H1 (cell line): ENCODE data around the gene OR7D4. TPM values are rescaled to one million over a fixed set of nuclear protein-coding genes. Genes with fewer than 3 reads are reported as not detected.

Source experiments
- CTCF ChIA-PET: fragments of 300-600 bp; sonication (Branson Sonifier 250); formaldehyde crosslinking; loops from one replicate; lab custom pipeline; 2021; ENCODE audit not compliant: partially characterized antibody; lab: Charles Lee
- POLR2A ChIA-PET: fragments of 300-600 bp; sonication (Branson Sonifier 250); formaldehyde crosslinking; loops from one replicate; lab custom pipeline; 2021; ENCODE audit warnings: inconsistent platforms; ENCODE audit not compliant: partially characterized antibody; lab: Charles Lee
- DNase-seq, 2 experiments: peaks; one replicate each; pipeline versions ENCODE4 v3.0.0 to v3.0.0-alpha.2; 2010 to 2022; ENCODE audit warnings: low spot score in 2 of 2, low read depth in 1 of 2, mixed read lengths in 1 of 2
- FAIRE-seq: peaks from 2 replicates; lab custom pipeline; 2011; peaks lifted over from hg19 to GRCh38; lab: Jason Lieb, UNC
- H2AFZ ChIP-seq: 2 replicates; pipeline ENCODE4 v1.8.1; 2012; ENCODE audit warnings: low read length, inconsistent platforms
- H2AK5ac ChIP-seq: 2 replicates; pipeline ENCODE4 v1.6.1; 2013; ENCODE audit warnings: low read depth, low read length
- H2BK120ac ChIP-seq: replicated peaks from 2 replicates; pipeline ENCODE3; 2013; ENCODE audit warnings: low read depth, low read length, inconsistent platforms
- H2BK12ac ChIP-seq: 2 replicates; pipeline ENCODE4 v1.6.1; 2013; ENCODE audit warnings: low read depth, low read length
- H2BK15ac ChIP-seq: 2 replicates; pipeline ENCODE4 v1.6.1; 2013; ENCODE audit warnings: low read length
- H2BK20ac ChIP-seq: 2 replicates; pipeline ENCODE4 v1.6.1; 2013; ENCODE audit warnings: low read length
- H2BK5ac ChIP-seq: 2 replicates; pipeline ENCODE4 v1.6.1; 2013; ENCODE audit warnings: low read depth, low read length
- H3K14ac ChIP-seq: 2 replicates; pipeline ENCODE4 v1.6.1; 2013; ENCODE audit warnings: inconsistent platforms; ENCODE audit not compliant: insufficient read length
- H3K18ac ChIP-seq: 2 replicates; pipeline ENCODE4 v1.6.1; 2013; ENCODE audit warnings: low read length; ENCODE audit errors: extremely low read depth
- H3K23ac ChIP-seq: 2 replicates; pipeline ENCODE4 v1.6.1; 2013; ENCODE audit warnings: inconsistent platforms; ENCODE audit not compliant: insufficient read length
- H3K23me2 ChIP-seq: 2 replicates; pipeline ENCODE4 v1.6.1; 2013; ENCODE audit warnings: low read depth, low read length
- H3K27ac ChIP-seq: 2 replicates; pipeline ENCODE4 v1.6.1; 2011; ENCODE audit warnings: low read depth, low read length, inconsistent platforms
- H3K27me3 ChIP-seq, 4 experiments: replicated peaks in 1 of 4; 1 replicate in 1 of 4; 2 replicates in 3 of 4; pipeline versions ENCODE4 v1.6.1 to v1.8.1; 2011 to 2013; ENCODE audit warnings: low read length in 3 of 4, mild to moderate bottlenecking in 3 of 4, inconsistent platforms in 2 of 4, mixed read lengths in 2 of 4, moderate library complexity in 1 of 4; ENCODE audit not compliant: control insufficient read depth in 3 of 4, insufficient read depth in 3 of 4; ENCODE audit errors: extremely low read depth in 1 of 4
- H3K36me3 ChIP-seq, 4 experiments: 2 replicates each; pipeline versions ENCODE4 v1.6.1 to v1.8.1; 2011 to 2013; ENCODE audit warnings: mild to moderate bottlenecking in 4 of 4, low read length in 3 of 4, moderate library complexity in 2 of 4, control low read depth in 1 of 4, inconsistent platforms in 1 of 4; ENCODE audit not compliant: insufficient read depth in 4 of 4, control insufficient read depth in 2 of 4
- H3K4ac ChIP-seq: replicated peaks from 2 replicates; pipeline ENCODE3; 2013; ENCODE audit warnings: low read length, low read depth, mixed read lengths, inconsistent platforms; ENCODE audit not compliant: insufficient read length
- H3K4me1 ChIP-seq, 4 experiments: replicated peaks in 1 of 4; 1 replicate in 1 of 4; 2 replicates in 3 of 4; pipeline versions ENCODE4 v1.6.1 to v1.8.1; 2011 to 2013; ENCODE audit warnings: low read length in 3 of 4, inconsistent platforms in 2 of 4, mixed read lengths in 1 of 4; ENCODE audit not compliant: insufficient read depth in 4 of 4, control insufficient read depth in 3 of 4
- H3K4me2 ChIP-seq, 2 experiments: 2 replicates each; pipeline versions ENCODE4 v1.6.1 to v1.8.1; 2011 to 2013; ENCODE audit warnings: low read depth in 2 of 2, low read length in 2 of 2, control low read depth in 1 of 2, inconsistent platforms in 1 of 2, mild to moderate bottlenecking in 1 of 2; ENCODE audit not compliant: insufficient read depth in 1 of 2
- H3K4me3 ChIP-seq, 4 experiments: fragments of 200-600, 300-600 bp in 1 of 4; sonication (generic), shearing (Covaris generic), sonication (Bioruptor Twin) in 1 of 4; 2 replicates each; pipeline versions ENCODE4 v1.5.1 to v1.8.1; 2011 to 2016; ENCODE audit warnings: low read length in 4 of 4, low read depth in 3 of 4, control low read depth in 2 of 4, inconsistent platforms in 2 of 4, mild to moderate bottlenecking in 2 of 4, mixed read lengths in 1 of 4, moderate library complexity in 1 of 4; ENCODE audit not compliant: insufficient read depth in 2 of 4; ENCODE audit errors: extremely low read depth in 1 of 4
- H3K56ac ChIP-seq: replicated peaks from 2 replicates; pipeline ENCODE3; 2013; ENCODE audit warnings: low read depth, mild to moderate bottlenecking, mixed read lengths, low read length, inconsistent platforms; ENCODE audit not compliant: insufficient read length
- H3K79me1 ChIP-seq: 2 replicates; pipeline ENCODE4 v1.6.1; 2013; ENCODE audit warnings: low read depth, low read length, control low read depth
- H3K79me2 ChIP-seq, 2 experiments: 2 replicates each; pipeline versions ENCODE4 v1.6.1 to v1.8.1; 2012 to 2013; ENCODE audit warnings: low read length in 2 of 2, mild to moderate bottlenecking in 2 of 2, inconsistent platforms in 1 of 2; ENCODE audit not compliant: insufficient read depth in 2 of 2, control insufficient read depth in 1 of 2
- H3K9ac ChIP-seq, 4 experiments: replicated peaks in 1 of 4; 1 replicate in 1 of 4; 2 replicates in 3 of 4; pipeline versions ENCODE4 v1.6.1 to v1.8.1; 2011 to 2013; ENCODE audit warnings: low read depth in 3 of 4, low read length in 3 of 4, control low read depth in 2 of 4, mild to moderate bottlenecking in 2 of 4, moderate library complexity in 2 of 4, inconsistent platforms in 1 of 4; ENCODE audit errors: extremely low read depth in 1 of 4
- H3K9me3 ChIP-seq, 2 experiments: 2 replicates each; pipeline versions ENCODE4 v1.6.1 to v1.8.1; 2012 to 2013; ENCODE audit warnings: mild to moderate bottlenecking in 2 of 2, moderate library complexity in 2 of 2, control low read depth in 1 of 2, inconsistent platforms in 1 of 2, low read depth in 1 of 2, low read length in 1 of 2, mixed read lengths in 1 of 2; ENCODE audit not compliant: insufficient read depth in 2 of 2
- H4K20me1 ChIP-seq, 2 experiments: replicated peaks in 1 of 2; 2 replicates each; pipeline versions ENCODE3 to v1.8.1; 2011 to 2013; ENCODE audit warnings: inconsistent platforms in 2 of 2, low read length in 2 of 2, mild to moderate bottlenecking in 1 of 2; ENCODE audit not compliant: insufficient read depth in 2 of 2, control insufficient read depth in 1 of 2
- H4K5ac ChIP-seq: 2 replicates; pipeline ENCODE4 v1.6.1; 2013; ENCODE audit warnings: low read length, low read depth, mixed read lengths, inconsistent platforms; ENCODE audit not compliant: insufficient read length
- H4K8ac ChIP-seq: 2 replicates; pipeline ENCODE4 v1.8.0; 2013; ENCODE audit warnings: mild to moderate bottlenecking, moderate library complexity, low read length, inconsistent platforms; ENCODE audit not compliant: insufficient read depth; ENCODE audit errors: extremely low read depth
- H4K91ac ChIP-seq: replicated peaks from 2 replicates; pipeline ENCODE3; 2013; ENCODE audit warnings: low read length, mixed read lengths, inconsistent platforms; ENCODE audit not compliant: insufficient read length
- ASH2L ChIP-seq: fragments of 200-600, 300-600 bp; sonication (generic); IDR thresholded peaks from one replicate; pipeline ENCODE4 v1.7.1; 2017; ENCODE audit warnings: low read length
- CTBP2 ChIP-seq: IDR thresholded peaks from 2 replicates; pipeline ENCODE4 v1.7.0; 2011; ENCODE audit warnings: borderline replicate concordance, mild to moderate bottlenecking, moderate library complexity, mixed read lengths, low read length; ENCODE audit not compliant: insufficient read depth, insufficient read length
- EGR1 ChIP-seq: IDR thresholded peaks from 2 replicates; pipeline ENCODE4 v1.6.1; 2011; ENCODE audit warnings: low read depth, low read length, borderline replicate concordance
- EZH2 ChIP-seq: fragments of 200-600 bp; sonication (generic); IDR thresholded peaks from 2 replicates; pipeline ENCODE4 v1.7.1; 2012; ENCODE audit warnings: low read depth, mild to moderate bottlenecking, moderate library complexity, low read length, inconsistent platforms; ENCODE audit not compliant: severe bottlenecking
- GTF2F1 ChIP-seq: IDR thresholded peaks from 2 replicates; pipeline ENCODE4 v1.6.1; 2012; ENCODE audit warnings: low read depth, low read length, improper control_type of control experiment, borderline replicate concordance
- HDAC2 ChIP-seq, 2 experiments: fragments of 300-600 bp in 1 of 2; sonication (generic) in 1 of 2; IDR thresholded peaks; 2 replicates each; pipeline ENCODE4 v1.6.1; 2011 to 2012; ENCODE audit warnings: low read depth in 2 of 2, low read length in 2 of 2, mild to moderate bottlenecking in 2 of 2, moderate library complexity in 2 of 2, borderline replicate concordance in 1 of 2, inconsistent platforms in 1 of 2
- NANOG ChIP-seq: IDR thresholded peaks from 2 replicates; pipeline ENCODE4 v1.6.1; 2011; ENCODE audit warnings: low read length, low read depth, mild to moderate bottlenecking, inconsistent platforms; ENCODE audit not compliant: insufficient read depth, poor library complexity, severe bottlenecking
- PHF8 ChIP-seq: fragments of 200-600 bp; sonication (generic); conservative IDR thresholded peaks from 2 replicates; pipeline ENCODE4 v1.7.1; 2012; ENCODE audit warnings: low read depth, mild to moderate bottlenecking, inconsistent platforms, low read length, moderate library complexity
- RNF2 ChIP-seq: fragments of 200-900, 300-1000 bp; sonication (generic); IDR thresholded peaks from 2 replicates; pipeline ENCODE4 v1.7.1; 2016; ENCODE audit warnings: borderline replicate concordance, low read depth, mild to moderate bottlenecking, antibody characterized with exemption, low read length; ENCODE audit not compliant: poor library complexity, severe bottlenecking; ENCODE audit errors: missing control alignments
- SUZ12 ChIP-seq: fragments of 200-600 bp; sonication (generic); IDR thresholded peaks from 2 replicates; pipeline ENCODE4 v1.6.1; 2012; ENCODE audit warnings: mild to moderate bottlenecking, inconsistent platforms, low read length, moderate library complexity, mixed read lengths
- TBP ChIP-seq: IDR thresholded peaks from 2 replicates; pipeline ENCODE4 v1.6.1; 2011; ENCODE audit warnings: low read depth, low read length, improper control_type of control experiment
- TCF12 ChIP-seq: IDR thresholded peaks from 2 replicates; pipeline ENCODE4 v1.6.1; 2011; ENCODE audit warnings: low read depth, mild to moderate bottlenecking, low read length
- ZNF274 ChIP-seq: IDR thresholded peaks from 2 replicates; pipeline ENCODE4 v1.7.0; 2012; ENCODE audit warnings: low read length, borderline replicate concordance; ENCODE audit errors: extremely low read depth
- WGBS, 2 experiments: shearing (Covaris generic) in 1 of 2; methylation state at CpG; one replicate each; pipeline versions ENCODE4 v1.1.6 to v1.1.7; 2013 to 2015; ENCODE audit warnings: low lambda C conversion rate in 2 of 2, mixed read lengths in 2 of 2, inconsistent platforms in 1 of 2, low coverage in 1 of 2, missing lambda C conversion rate in 1 of 2; ENCODE audit not compliant: insufficient replicate concordance in 2 of 2, insufficient coverage in 1 of 2, insufficient read length in 1 of 2; ENCODE audit errors: extremely low coverage in 1 of 2, missing lambda C conversion rate in 1 of 2; 5-methylcytosine and 5-hydroxymethylcytosine counted together
- polyA plus RNA-seq, 7 experiments: library from polyadenylated mRNA; depleted of rRNA in 3 of 7; stranded (reverse) in 5 of 7; unstranded in 2 of 7; fragments of >200 nt in 5 of 7; fragments of 200-250 nt in 2 of 7; gene quantifications; 1 replicate in 5 of 7; 2 replicates in 1 of 7; 4 replicates in 1 of 7; pipeline versions ENCODE4 v1.2.1 to v1.2.3, GENCODE V29; 2011 to 2013; ENCODE audit warnings: missing spikeins in 2 of 7, mixed read lengths in 2 of 7
- total RNA-seq: library from RNA; stranded (reverse); fragmentation: NEBNext Ultra II Directional; extraction: Animal tissue kit (Norgen Biotek cat#: 25700); gene quantifications from 2 replicates; pipeline ENCODE4 v1.2.1, GENCODE V29; 2021

OR7D4 gene
- total and polyA plus RNA-seq, 2 of the 8 experiments (the other 6 are each of a cell fraction or from before 2014, with no cell fraction given), result not detected

DNA sequence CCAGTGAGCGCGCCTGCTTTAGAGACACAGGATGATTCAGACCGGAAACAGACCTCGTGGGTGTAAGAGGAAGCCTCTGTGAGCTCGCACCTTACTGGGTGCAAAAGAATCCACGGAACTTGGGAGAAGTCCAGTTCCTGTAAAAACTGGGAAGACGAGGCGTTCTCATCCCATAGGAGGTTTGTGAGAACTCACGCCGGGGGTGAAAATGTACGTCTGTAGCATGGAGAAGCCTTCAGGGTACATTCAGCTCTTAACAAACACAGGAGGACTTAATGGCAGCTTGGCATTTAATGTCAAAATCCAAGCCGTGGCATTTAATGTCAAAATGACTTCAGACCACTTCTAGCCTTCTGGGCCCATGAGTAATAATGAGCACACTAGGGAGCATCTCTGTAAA is 58.0 kb downstream of the OR7D4 start:
- Histone ChIP-seq H3K56ac (no peak overlapping the region), H3K4me3 (no peak overlapping the region), H3K23ac (no peak overlapping the region), H3K9ac (no peak overlapping the region), H2BK12ac (no peak overlapping the region), H3K4me2 (no peak overlapping the region), H4K5ac (no peak overlapping the region), H2BK5ac (no peak overlapping the region), H3K4me1 (no peaks in the 10 kb centered on the region), H4K91ac (no peak overlapping the region), H4K8ac (no peak overlapping the region), H3K4ac (no peak overlapping the region), H3K79me1 (peaks cover 2% of the 10 kb centered on the region; the same call in 1 of the 2 replicates), H3K79me2 (peaks cover 0 to 10% of the 10 kb centered on the region in 2 experiments; a peak in 3 of 4 replicates), H4K20me1 (peaks cover 3 to 6% of the 10 kb centered on the region in 2 experiments), H2BK120ac (no peak overlapping the region), H3K14ac (no peak overlapping the region), H3K18ac (no peak overlapping the region), H2BK20ac (no peak overlapping the region), H3K23me2 (no peaks in the 10 kb centered on the region), H3K27me3 (no peaks in the 10 kb centered on the region), H3K27ac (no peak overlapping the region), H3K9me3 (peaks cover 4 to 7% of the 10 kb centered on the region in 2 experiments; a peak in 1 of 4 replicates), H2AK5ac (no peak overlapping the region), H2BK15ac (no peak overlapping the region), H2AFZ (no peak overlapping the region), H3K36me3 (peaks cover 42 to 83% (median 69%) of the 10 kb centered on the region in 4 experiments)
- DNase-seq (no peak), FAIRE-seq (no peak)
- POLR2A ChIA-PET, result interaction anchor here (1.0 kb wide), 1 partner anchor 13 kb away, joined by 3 read pairs; no protein-coding TSS in a partner anchor
- WGBS, 2 experiments, result 96% methylated on average over 12 of the region's 12 CpGs; no CpG with 5 or more reads in 1 of the 2 experiments
- no peak for TF ChIP-seq EZH2
- TF ChIP-seq PHF8, result no peak
- TF ChIP-seq RNF2, result no peak
- TF ChIP-seq GTF2F1, result no peak
- TF ChIP-seq CTBP2, result no peak
- TF ChIP-seq EGR1, result no peak
- TF ChIP-seq TBP, result no peak
- TF ChIP-seq ASH2L, result no peak
- TF ChIP-seq TCF12, result no peak
- TF ChIP-seq ZNF274, result no peak
- TF ChIP-seq HDAC2 (IDR thresholded peaks at IDR 0.05; ENCODE audit: borderline replicate concordance in 1 of 2, low read depth in 2 of 2, low read length in 2 of 2), result no peak
- TF ChIP-seq SUZ12, result no peak
- no peak for TF ChIP-seq NANOG
- CTCF ChIA-PET, result interaction anchor here (0.6 kb wide), 1 partner anchor 295 kb away, joined by 3 read pairs; no protein-coding TSS in a partner anchor
